ENCODE results near the gene ADGRB2. TPM values are rescaled to one million over a fixed set of nuclear protein-coding genes. Genes with fewer than 3 reads are reported as not detected.

Gene ADGRB2
- total RNA-seq, 1 experiment from 2014 or later: 10.9 TPM

GRCh38 chr1:31718327-31718897 is 45.7 kb downstream of the ADGRB2 start:
- TF ChIP-seq, protein P1, sequence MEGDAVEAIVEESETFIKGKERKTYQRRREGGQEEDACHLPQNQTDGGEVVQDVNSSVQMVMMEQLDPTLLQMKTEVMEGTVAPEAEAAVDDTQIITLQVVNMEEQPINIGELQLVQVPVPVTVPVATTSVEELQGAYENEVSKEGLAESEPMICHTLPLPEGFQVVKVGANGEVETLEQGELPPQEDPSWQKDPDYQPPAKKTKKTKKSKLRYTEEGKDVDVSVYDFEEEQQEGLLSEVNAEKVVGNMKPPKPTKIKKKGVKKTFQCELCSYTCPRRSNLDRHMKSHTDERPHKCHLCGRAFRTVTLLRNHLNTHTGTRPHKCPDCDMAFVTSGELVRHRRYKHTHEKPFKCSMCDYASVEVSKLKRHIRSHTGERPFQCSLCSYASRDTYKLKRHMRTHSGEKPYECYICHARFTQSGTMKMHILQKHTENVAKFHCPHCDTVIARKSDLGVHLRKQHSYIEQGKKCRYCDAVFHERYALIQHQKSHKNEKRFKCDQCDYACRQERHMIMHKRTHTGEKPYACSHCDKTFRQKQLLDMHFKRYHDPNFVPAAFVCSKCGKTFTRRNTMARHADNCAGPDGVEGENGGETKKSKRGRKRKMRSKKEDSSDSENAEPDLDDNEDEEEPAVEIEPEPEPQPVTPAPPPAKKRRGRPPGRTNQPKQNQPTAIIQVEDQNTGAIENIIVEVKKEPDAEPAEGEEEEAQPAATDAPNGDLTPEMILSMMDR (conservative IDR thresholded peaks at IDR 0.05): no peak
- Histone ChIP-seq H3K14ac (ENCODE audit: insufficient read depth, low read length) (no peak overlapping the region), H3K4me1 (ENCODE audit: insufficient read depth, low read length) (no peaks in the 10 kb centered on the region; the same call in 1 of the 2 replicates), H3K4me2 (ENCODE audit: insufficient read depth, insufficient read length, low read length) (no peak overlapping the region), H2BK5ac (ENCODE audit: insufficient read length, low read length) (no peak overlapping the region), H4K91ac (ENCODE audit: insufficient read length, low read depth, low read length) (no peak overlapping the region), H2AFZ (ENCODE audit: low read length) (no peak overlapping the region), H2BK20ac (ENCODE audit: low read depth, low read length, poor library complexity, severe bottlenecking) (no peak overlapping the region), H3K27me3 (ENCODE audit: insufficient read depth, low read length) (no peaks in the 10 kb centered on the region), H2BK12ac (ENCODE audit: insufficient read length, low read depth, low read length) (no peak overlapping the region), H3K9me3 (ENCODE audit: control insufficient read depth, low read depth, low read length) (no peaks in the 10 kb centered on the region), H3K18ac (ENCODE audit: insufficient read length, low read depth, low read length) (no peak overlapping the region), H3K4ac (ENCODE audit: low read depth, low read length) (no peak overlapping the region), H4K5ac (ENCODE audit: insufficient read length, low read depth, low read length) (no peak overlapping the region), H2BK15ac (ENCODE audit: low read depth, low read length) (no peak overlapping the region), H3K56ac (ENCODE audit: insufficient read length, low read depth, low read length) (no peak overlapping the region), H4K20me1 (ENCODE audit: control insufficient read depth, insufficient read depth, insufficient read length) (no peaks in the 10 kb centered on the region), H3K23ac (ENCODE audit: insufficient read length, low read depth, low read length) (no peak overlapping the region), H3K27ac (ENCODE audit: insufficient read length, low read depth, low read length) (no peak overlapping the region), H3T11ph (ENCODE audit: low read length) (no peak overlapping the region), H3K79me2 (ENCODE audit: insufficient read depth, low read length) (no peaks in the 10 kb centered on the region), H3K79me1 (ENCODE audit: insufficient read depth, low read depth, low read length, poor library complexity, severe bottlenecking) (no peaks in the 10 kb centered on the region), H3K9ac (ENCODE audit: extremely low read depth, insufficient read length, low read length) (no peak overlapping the region), H3K23me2 (ENCODE audit: insufficient read length, low read depth, low read length, poor library complexity, severe bottlenecking) (peaks cover 8% of the 10 kb centered on the region), H2AK5ac (ENCODE audit: insufficient read length, low read length) (no peak overlapping the region), H2BK120ac (ENCODE audit: low read depth, low read length, poor library complexity, severe bottlenecking) (no peak overlapping the region), H4K8ac (replicated peaks; ENCODE audit: insufficient read length, low read depth, low read length) (no peak overlapping the region)
- Mint-ChIP-seq H3K27ac (no peak overlapping the region), H3K27me3 (ENCODE audit: low read depth) (peaks cover 25% of the 10 kb centered on the region), H3K36me3 (ENCODE audit: insufficient read depth in 1 of 3, low read depth in 3 of 3) (no peaks in the 10 kb centered on the region), H3K9me3 (no peaks in the 10 kb centered on the region; a peak in 1 of 5 replicates), H3K4me1 (peaks cover 15 to 18% of the 10 kb centered on the region in 2 experiments), H3K4me3 (no peak overlapping the region)
- DNase-seq: no peak
- WGBS (ENCODE audit: extremely low coverage, insufficient read length, low lambda C conversion rate): no CpG with 5 or more reads among the region's 4 CpGs
